Spleen (tissue), 11 donors: Measurements from ENCODE around the gene ARMC10. TPM values are rescaled to one million over a fixed set of nuclear protein-coding genes. Genes with fewer than 3 reads are reported as not detected.

Experiments
- DNase-seq: peaks from one replicate; pipeline ENCODE4 v3.0.0-alpha.2; 2020
- H3K27ac ChIP-seq, 8 donors: fragments of 200-600 bp; sonication (generic) in 7 of 8; 1 replicate in 4 of 8; 2 replicates in 4 of 8; pipeline versions ENCODE4 v1.5.0 to v1.8.0; 2016 to 2021; ENCODE audit warnings: inconsistent platforms in 4 of 8, mild to moderate bottlenecking in 4 of 8, moderate library complexity in 1 of 8
- H3K27me3 ChIP-seq, 7 donors: fragments of 200-600 bp; sonication (generic) in 6 of 7; replicated peaks in 1 of 7; 1 replicate in 4 of 7; 2 replicates in 3 of 7; pipeline versions ENCODE4 v1.5.0 to v1.8.0; 2016 to 2021; ENCODE audit warnings: inconsistent platforms in 3 of 7, mild to moderate bottlenecking in 1 of 7
- H3K36me3 ChIP-seq, 6 donors: fragments of 200-600 bp; sonication (generic) in 5 of 6; 1 replicate in 4 of 6; 2 replicates in 2 of 6; pipeline versions ENCODE4 v1.5.0 to v1.8.0; 2016 to 2021; ENCODE audit warnings: inconsistent platforms in 2 of 6
- H3K4me1 ChIP-seq, 6 donors: fragments of 200-600 bp; sonication (generic) in 5 of 6; 1 replicate in 3 of 6; 2 replicates in 3 of 6; pipeline versions ENCODE4 v1.5.0 to v1.8.0; 2016 to 2021; ENCODE audit warnings: inconsistent platforms in 3 of 6
- H3K4me3 ChIP-seq, 8 donors: fragments of 200-600 bp; sonication (generic) in 7 of 8; 1 replicate in 4 of 8; 2 replicates in 4 of 8; pipeline versions ENCODE4 v1.5.0 to v1.8.0; 2016 to 2021; ENCODE audit warnings: inconsistent platforms in 4 of 8, mild to moderate bottlenecking in 4 of 8, moderate library complexity in 2 of 8
- H3K9me3 ChIP-seq, 8 donors: fragments of 200-600 bp; sonication (generic) in 7 of 8; 1 replicate in 4 of 8; 2 replicates in 4 of 8; pipeline versions ENCODE4 v1.5.0 to v1.8.0; 2016 to 2021; ENCODE audit warnings: inconsistent platforms in 4 of 8
- CTCF ChIP-seq, 11 experiments: fragments of 200-600 bp in 7 of 11; fragments of 450-650 bp in 4 of 11; sonication (generic) in 4 of 11; IDR thresholded peaks in 8 of 11; conservative IDR thresholded peaks in 3 of 11; 1 replicate in 7 of 11; 2 replicates in 4 of 11; pipeline versions ENCODE4 v1.4.0 to v1.8.0; 2016 to 2021; ENCODE audit warnings: antibody characterized with exemption in 11 of 11, inconsistent platforms in 4 of 11, mild to moderate bottlenecking in 1 of 11
- POLR2A ChIP-seq, 3 donors: fragments of 450-650 bp; IDR thresholded peaks; one replicate each; pipeline ENCODE4 v1.5.1; 2017; ENCODE audit warnings: antibody characterized with exemption in 3 of 3, mild to moderate bottlenecking in 1 of 3
- POLR2AphosphoS5 ChIP-seq, 3 donors: sonication (generic); formaldehyde crosslinking; IDR thresholded peaks; one replicate each; pipeline ENCODE4 v1.5.1; 2017; ENCODE audit warnings: antibody characterized with exemption in 3 of 3
- WGBS, 5 donors: extraction: QIAGEN DNeasy Blood & Tissue Kit in 3 of 5; methylation state at CpG; one replicate each; pipeline versions ENCODE4 v1.1.5 to v1.1.7; 2013 to 2018; 5-methylcytosine and 5-hydroxymethylcytosine counted together
- intact Hi-C: fragments of 100-400 bp; cut with DNase I; formaldehyde crosslinking; loops from one replicate; pipeline ENCODE4 v1.15.0; 2023; ENCODE audit warnings: low total_unique reads
- polyA plus RNA-seq, 3 donors: library from polyadenylated mRNA; stranded (reverse); fragments of 200-250 nt; gene quantifications; one replicate each; pipeline ENCODE4 v1.2.1, GENCODE V29; 2013
- total RNA-seq, 7 donors: library from RNA; depleted of rRNA in 3 of 7; stranded (reverse); fragments of >200 nt in 3 of 7; fragmentation: NEBNext Ultra II Directional in 4 of 7; extraction: Animal tissue kit (Norgen Biotek cat#: 25700) in 4 of 7; gene quantifications; one replicate each; pipeline versions ENCODE4 v1.1.0 to v1.2.1, GENCODE V29; 2016 to 2021
- donor health status: healthy with polysubstance abuse.
- donor health status: DM: no; HTN: no; CAD: no; lungs with moderate emphysema.
- donor health status: DM: no; HTN: no; CAD: no.
- donor health status: Bipolar disorder and iron deficiency.
- donor health status: healthy.
- donor health status: DM: no; HTN: no; CAD: no.
- donor health status: DM: yes; HTN: yes; CAD: no.

ARMC10 gene
- total and polyA plus RNA-seq, 10 donors = 11.7 to 29.8 (median 26.2) TPM

- intact Hi-C loops = no loop called here
- Histone ChIP-seq H3K4me3 (no peak overlapping the region), H3K4me1 (no peaks in the 10 kb centered on the region), H3K27ac (no peak overlapping the region), H3K36me3 (peaks cover 0 to 84% (median 13%) of the 10 kb centered on the region in 6 donors), H3K9me3 (peaks cover 0 to 12% (median 0%) of the 10 kb centered on the region in 8 donors), H3K27me3 (no peaks in the 10 kb centered on the region)
- WGBS, 5 donors = 97 to 100% (median 99%) methylated on average over 4 of the region's 4 CpGs
- TF ChIP-seq CTCF (IDR thresholded peaks at IDR 0.05 in 8 of 11, conservative IDR thresholded peaks at IDR 0.05 in 3 of 11) = no peak
- TF ChIP-seq POLR2AphosphoS5 (IDR thresholded peaks at IDR 0.05) = no peak
- TF ChIP-seq POLR2A (IDR thresholded peaks at IDR 0.05) = no peak
- no peak for DNase-seq
These were observed 40.8 kb downstream of the ARMC10 start for GRCh38 chr7:103115771-103116170.

GRCh38 chr7:103116511-103116910 lies 41.6 kb downstream of the ARMC10 start:
- 83 to 100% (median 100%) methylated on average over 1 of the region's 1 CpG for WGBS, 5 donors
- intact Hi-C loops = no loop called here
- Histone ChIP-seq H3K9me3 (peaks cover 0 to 6% (median 0%) of the 10 kb centered on the region in 8 donors), H3K27ac (no peak overlapping the region), H3K27me3 (no peaks in the 10 kb centered on the region), H3K4me3 (no peak overlapping the region), H3K4me1 (no peaks in the 10 kb centered on the region), H3K36me3 (peaks cover 0 to 89% (median 16%) of the 10 kb centered on the region in 6 donors)
- DNase-seq = no peak
- TF ChIP-seq CTCF (IDR thresholded peaks at IDR 0.05 in 8 of 11, conservative IDR thresholded peaks at IDR 0.05 in 3 of 11) = no peak
- no peak for TF ChIP-seq POLR2A (IDR thresholded peaks at IDR 0.05)
- TF ChIP-seq POLR2AphosphoS5 (IDR thresholded peaks at IDR 0.05) = no peak

- H3K4me1 ChIP-seq = no peaks in the 10 kb centered on the region
- H3K27ac ChIP-seq = no peak overlapping the region
- intact Hi-C loops = no loop called here
- DNase-seq = no peak
- no peak overlapping the region for H3K4me3 ChIP-seq
- no peak for TF ChIP-seq POLR2A (IDR thresholded peaks at IDR 0.05)
- TF ChIP-seq CTCF (IDR thresholded peaks at IDR 0.05 in 8 of 11, conservative IDR thresholded peaks at IDR 0.05 in 3 of 11) = no peak
- TF ChIP-seq POLR2AphosphoS5 (IDR thresholded peaks at IDR 0.05) = no peak
- H3K36me3 ChIP-seq = peaks cover 0 to 89% (median 16%) of the 10 kb centered on the region in 6 donors
- H3K27me3 ChIP-seq = no peaks in the 10 kb centered on the region
- peaks cover 0 to 1% (median 0%) of the 10 kb centered on the region in 8 donors for H3K9me3 ChIP-seq
These were observed 42.1 kb downstream of the ARMC10 start for GRCh38 chr7:103116991-103117390.

GRCh38 chr7:103117465-103117864 lies 42.5 kb downstream of the ARMC10 start:
- TF ChIP-seq POLR2AphosphoS5 (IDR thresholded peaks at IDR 0.05) = no peak
- TF ChIP-seq POLR2A (IDR thresholded peaks at IDR 0.05) = no peak
- no peak for TF ChIP-seq CTCF (IDR thresholded peaks at IDR 0.05 in 8 of 11, conservative IDR thresholded peaks at IDR 0.05 in 3 of 11)
- H3K4me1 ChIP-seq = no peaks in the 10 kb centered on the region
- intact Hi-C loops = no loop called here
- H3K9me3 ChIP-seq = no peaks in the 10 kb centered on the region
- DNase-seq = no peak
- no peak overlapping the region for H3K4me3 ChIP-seq
- no peaks in the 10 kb centered on the region for H3K27me3 ChIP-seq
- 92 to 100% (median 95%) methylated on average over 2 of the region's 2 CpGs for WGBS, 5 donors
- H3K36me3 ChIP-seq = peaks cover 0 to 89% (median 16%) of the 10 kb centered on the region in 6 donors
- no peak overlapping the region for H3K27ac ChIP-seq
